ENCODE results near the gene MZF1. TPM values are rescaled to one million over a fixed set of nuclear protein-coding genes. Genes with fewer than 3 reads are reported as not detected.
"Not testable (repeated sequence)": the region's sequence is repeated elsewhere in the genome, so short reads cannot be mapped to it uniquely, and the experiment has no call there.

MZF1 gene
- polyA plus RNA-seq, 1 donor (not counting 4 experiments of a cell fraction or from before 2014, with no cell fraction given), result 7.4 TPM

DNA sequence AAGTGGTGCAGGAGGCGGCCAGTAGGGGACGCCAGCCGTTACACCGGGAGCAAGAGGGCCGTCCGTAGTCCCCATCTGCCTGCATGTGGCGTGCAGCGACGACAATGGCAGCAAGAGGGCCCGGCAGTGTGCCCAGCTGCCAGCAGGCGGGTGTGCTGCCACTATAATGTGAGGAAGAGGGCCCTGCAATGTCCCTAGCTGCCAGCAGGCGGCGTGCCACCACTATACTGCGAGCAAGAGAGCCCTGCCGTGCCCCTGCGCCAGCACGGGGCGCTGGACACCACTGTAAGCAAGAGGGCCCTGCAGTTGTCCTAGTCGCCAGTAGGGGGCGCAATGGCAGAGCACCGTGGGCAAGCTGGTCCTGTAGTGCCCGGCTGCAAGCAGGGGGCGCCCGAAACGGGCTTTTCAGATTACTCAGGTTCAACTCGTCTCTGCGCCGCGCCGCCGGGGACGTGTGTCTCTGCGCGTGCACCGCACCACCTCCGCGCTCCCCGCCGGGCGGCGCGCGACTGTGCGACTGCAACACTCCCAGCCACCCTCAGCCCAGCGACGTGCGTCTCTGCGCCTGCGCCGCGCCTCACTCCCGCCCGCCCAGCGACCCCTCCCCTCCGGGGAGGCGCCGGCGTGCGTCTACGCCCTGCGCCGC is 33.2 kb upstream of the MZF1 start:
- TF ChIP-seq CTCF (optimal IDR thresholded peaks at IDR 0.05 in 1 of 3, IDR thresholded peaks at IDR 0.05 in 1 of 3, conservative IDR thresholded peaks at IDR 0.05 in 1 of 3; ENCODE audit: extremely low read depth in 1 of 3, insufficient read depth in 2 of 3, low read length in 3 of 3), result peak in 1 of 3 experiments; percentile 35
- H4K20me1 ChIP-seq (ENCODE audit: control insufficient read depth, extremely low read depth, insufficient read depth, low read length); dilution Hi-C loops (cut with MboI; ENCODE audit: extremely low pct_ligation_motif_present, low sequenced_read_pairs); H3K36me3 ChIP-seq (ENCODE audit: control insufficient read depth in 2 of 2, extremely low read depth in 1 of 2, insufficient read depth in 2 of 2, low read length in 2 of 2); H2AFZ ChIP-seq (ENCODE audit: control insufficient read depth, low read length); H3K9me1 ChIP-seq (ENCODE audit: control insufficient read depth, extremely low read depth, insufficient read depth, low read length); H3K79me2 ChIP-seq (ENCODE audit: control insufficient read depth, insufficient read depth, low read length); H3K27me3 ChIP-seq (ENCODE audit: control insufficient read depth, extremely low read depth, insufficient read depth, low read length); H3K4me3 ChIP-seq (ENCODE audit: control insufficient read depth in 2 of 3, extremely low read depth in 1 of 3, insufficient read depth in 2 of 3, low read depth in 1 of 3, low read length in 3 of 3); H3K9ac ChIP-seq (ENCODE audit: control insufficient read depth, extremely low read depth, insufficient read depth, low read length); H3K27ac ChIP-seq (ENCODE audit: control insufficient read depth, insufficient read depth, low read length); H3K4me2 ChIP-seq (ENCODE audit: control insufficient read depth, extremely low read depth, insufficient read depth, low read depth, low read length); FAIRE-seq; H3K4me1 ChIP-seq (ENCODE audit: control insufficient read depth, extremely low read depth, insufficient read depth, low read length); H3K9me3 ChIP-seq (ENCODE audit: control insufficient read depth, low read depth, low read length); DNase-seq (ENCODE audit: low read depth, low spot score): not testable (repeated sequence)

- Histone ChIP-seq H3K9ac (ENCODE audit: control insufficient read depth, extremely low read depth, insufficient read depth, low read length) (no peak overlapping the region), H3K27ac (ENCODE audit: control insufficient read depth, insufficient read depth, low read length) (no peak overlapping the region), H3K36me3 (ENCODE audit: control insufficient read depth in 2 of 2, extremely low read depth in 1 of 2, insufficient read depth in 2 of 2, low read length in 2 of 2) (peaks cover 5 to 16% of the 10 kb centered on the region in 2 experiments), H3K79me2 (ENCODE audit: control insufficient read depth, insufficient read depth, low read length) (peaks cover 3% of the 10 kb centered on the region), H3K4me2 (ENCODE audit: control insufficient read depth, extremely low read depth, insufficient read depth, low read depth, low read length) (no peak overlapping the region), H3K4me1 (ENCODE audit: control insufficient read depth, extremely low read depth, insufficient read depth, low read length) (no peaks in the 10 kb centered on the region), H3K9me1 (ENCODE audit: control insufficient read depth, extremely low read depth, insufficient read depth, low read length) (peaks cover 2% of the 10 kb centered on the region), H3K9me3 (ENCODE audit: control insufficient read depth, low read depth, low read length) (no peaks in the 10 kb centered on the region), H3K4me3 (ENCODE audit: control insufficient read depth in 2 of 3, extremely low read depth in 1 of 3, insufficient read depth in 2 of 3, low read depth in 1 of 3, low read length in 3 of 3) (no peak overlapping the region), H4K20me1 (ENCODE audit: control insufficient read depth, extremely low read depth, insufficient read depth, low read length) (no peaks in the 10 kb centered on the region), H2AFZ (ENCODE audit: control insufficient read depth, low read length) (no peak overlapping the region), H3K27me3 (ENCODE audit: control insufficient read depth, extremely low read depth, insufficient read depth, low read length) (no peaks in the 10 kb centered on the region)
- DNase-seq (ENCODE audit: low read depth, low spot score) (no peak), FAIRE-seq (no peak)
- dilution Hi-C loops (cut with MboI; ENCODE audit: extremely low pct_ligation_motif_present, low sequenced_read_pairs), result no loop called here
- TF ChIP-seq CTCF (optimal IDR thresholded peaks at IDR 0.05 in 1 of 3, IDR thresholded peaks at IDR 0.05 in 1 of 3, conservative IDR thresholded peaks at IDR 0.05 in 1 of 3; ENCODE audit: extremely low read depth in 1 of 3, insufficient read depth in 2 of 3, low read length in 3 of 3) (no peak), EZH2 (IDR thresholded peaks at IDR 0.05; ENCODE audit: low read length) (no peak)
Observed at GRCh38 chr19:58586133-58586765, 13.1 kb upstream of the MZF1 start.

All from keratinocyte (primary cell).